Left ventricle myocardium inferior (tissue), 1 donor: ENCODE data around the gene FAM135A. TPM values are rescaled to one million over a fixed set of nuclear protein-coding genes. Genes with fewer than 3 reads are reported as not detected.

Experiments
- DNase-seq: peaks from one replicate; pipeline ENCODE4 v3.0.0-alpha.2; 2020
- H3K27ac ChIP-seq: fragments of 200-600 bp; replicated peaks from 2 replicates; pipeline ENCODE4 v1.8.0; 2021
- H3K27me3 ChIP-seq: fragments of 200-600 bp; 2 replicates; pipeline ENCODE4 v1.8.0; 2021; ENCODE audit warnings: low read depth
- H3K36me3 ChIP-seq: fragments of 200-600 bp; 2 replicates; pipeline ENCODE4 v1.8.0; 2021
- H3K4me1 ChIP-seq: fragments of 200-600 bp; 2 replicates; pipeline ENCODE4 v1.8.0; 2021
- H3K4me3 ChIP-seq: fragments of 200-600 bp; 2 replicates; pipeline ENCODE4 v1.8.0; 2021; ENCODE audit warnings: mild to moderate bottlenecking, moderate library complexity
- H3K9me3 ChIP-seq: fragments of 200-600 bp; replicated peaks from 2 replicates; pipeline ENCODE4 v1.8.0; 2021
- intact Hi-C: fragments of 100-400 bp; cut with micrococcal nuclease; formaldehyde crosslinking; loops from one replicate; pipeline ENCODE4 v1.11.0; 2022
- total RNA-seq: library from RNA; stranded (reverse); fragmentation: NEBNext Ultra II Directional; extraction: Animal tissue kit (Norgen Biotek cat#: 25700); gene quantifications from one replicate; pipeline ENCODE4 v1.2.1, GENCODE V29; 2021
- TF ChIP-seq, protein P1 (sequence below): fragments of 200-600 bp; IDR thresholded peaks from 2 replicates; pipeline ENCODE4 v1.8.0; 2021; ENCODE audit warnings: antibody characterized with exemption, mild to moderate bottlenecking, borderline replicate concordance
- donor health status: DM: no; HTN: yes; CAD: no; lungs with severe emphysema.

Gene FAM135A
- total RNA-seq, 1 donor from 2014 or later: 14.5 TPM

DNA sequence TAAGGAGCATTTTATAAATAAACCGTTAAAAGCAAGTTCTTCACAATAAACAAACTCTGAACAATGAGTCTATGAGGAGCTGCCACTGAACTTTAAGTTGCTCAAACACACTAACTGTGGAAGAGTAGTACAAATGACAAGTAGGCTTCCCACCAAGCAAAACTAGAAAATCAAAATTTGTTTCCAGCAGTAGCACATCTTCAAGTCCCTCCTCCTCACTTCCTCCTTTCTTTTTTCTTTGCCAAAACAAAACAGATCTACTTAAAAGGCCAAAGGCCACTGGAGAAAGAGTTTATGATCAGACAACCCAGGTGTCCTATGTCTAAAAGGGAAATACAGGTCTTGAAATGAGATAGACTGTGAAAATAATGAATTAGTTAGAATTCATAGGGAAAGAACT lies 17.1 kb upstream of the FAM135A start:
- no peak for DNase-seq
- H3K36me3 ChIP-seq: no peaks in the 10 kb centered on the region
- no peak overlapping the region for H3K4me3 ChIP-seq
- H3K27me3 ChIP-seq: peaks cover 8% of the 10 kb centered on the region
- intact Hi-C loops: no loop called here
- H3K27ac ChIP-seq: no peak overlapping the region
- no peaks in the 10 kb centered on the region for H3K4me1 ChIP-seq
- TF ChIP-seq, protein P1, sequence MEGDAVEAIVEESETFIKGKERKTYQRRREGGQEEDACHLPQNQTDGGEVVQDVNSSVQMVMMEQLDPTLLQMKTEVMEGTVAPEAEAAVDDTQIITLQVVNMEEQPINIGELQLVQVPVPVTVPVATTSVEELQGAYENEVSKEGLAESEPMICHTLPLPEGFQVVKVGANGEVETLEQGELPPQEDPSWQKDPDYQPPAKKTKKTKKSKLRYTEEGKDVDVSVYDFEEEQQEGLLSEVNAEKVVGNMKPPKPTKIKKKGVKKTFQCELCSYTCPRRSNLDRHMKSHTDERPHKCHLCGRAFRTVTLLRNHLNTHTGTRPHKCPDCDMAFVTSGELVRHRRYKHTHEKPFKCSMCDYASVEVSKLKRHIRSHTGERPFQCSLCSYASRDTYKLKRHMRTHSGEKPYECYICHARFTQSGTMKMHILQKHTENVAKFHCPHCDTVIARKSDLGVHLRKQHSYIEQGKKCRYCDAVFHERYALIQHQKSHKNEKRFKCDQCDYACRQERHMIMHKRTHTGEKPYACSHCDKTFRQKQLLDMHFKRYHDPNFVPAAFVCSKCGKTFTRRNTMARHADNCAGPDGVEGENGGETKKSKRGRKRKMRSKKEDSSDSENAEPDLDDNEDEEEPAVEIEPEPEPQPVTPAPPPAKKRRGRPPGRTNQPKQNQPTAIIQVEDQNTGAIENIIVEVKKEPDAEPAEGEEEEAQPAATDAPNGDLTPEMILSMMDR: no peak
- H3K9me3 ChIP-seq: no peaks in the 10 kb centered on the region

DNA sequence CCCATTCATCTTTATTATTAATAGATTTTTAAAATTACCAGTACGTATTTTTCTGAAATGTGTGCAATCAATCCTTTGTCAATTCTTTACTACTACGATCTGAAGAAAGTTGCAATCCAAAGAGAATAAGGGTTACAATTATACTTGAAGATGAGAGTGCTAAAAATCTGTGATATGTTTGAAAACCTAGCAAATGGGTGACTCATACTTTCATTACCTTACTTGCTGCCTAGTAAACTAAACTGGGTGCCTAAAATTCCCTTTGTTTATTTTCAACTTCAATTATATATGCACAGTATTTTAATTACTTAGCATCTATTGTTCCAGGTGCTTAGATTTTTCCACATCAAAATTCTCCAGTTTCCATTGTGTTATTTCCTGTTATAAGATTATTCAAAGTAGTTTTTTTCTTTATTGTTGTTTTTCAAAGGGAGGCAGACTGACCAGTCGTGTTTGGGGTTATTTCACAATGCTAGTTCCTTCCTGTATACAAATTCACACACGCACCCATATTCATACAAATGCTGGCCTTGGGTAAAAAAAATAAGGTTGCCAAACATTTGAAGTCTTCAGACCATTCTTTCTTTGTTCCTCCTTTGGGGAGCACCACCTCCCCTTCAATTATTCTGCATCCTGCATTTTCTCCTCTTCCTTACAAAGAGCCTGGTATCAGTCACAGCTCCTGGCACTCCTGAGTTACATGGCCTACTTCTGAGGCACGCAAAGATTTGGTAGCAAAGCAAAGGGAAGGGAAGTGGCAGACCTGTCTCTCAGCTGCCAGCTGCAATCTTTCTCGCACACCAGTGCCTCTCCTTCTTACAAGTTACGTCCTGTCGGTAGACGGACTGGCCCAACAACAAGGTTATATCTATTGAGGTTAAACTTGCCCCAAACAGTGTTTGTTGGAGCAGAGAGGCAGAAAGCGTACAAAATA lies 16.2 kb upstream of the FAM135A start:
- TF ChIP-seq, protein P1: no peak
- DNase-seq: no peak
- Histone ChIP-seq H3K27ac (peak overlapping the region; percentile 42), H3K27me3 (peaks cover 16% of the 10 kb centered on the region), H3K36me3 (no peaks in the 10 kb centered on the region), H3K9me3 (no peaks in the 10 kb centered on the region), H3K4me3 (no peak overlapping the region), H3K4me1 (no peaks in the 10 kb centered on the region)
- intact Hi-C loops: no loop called here

DNA sequence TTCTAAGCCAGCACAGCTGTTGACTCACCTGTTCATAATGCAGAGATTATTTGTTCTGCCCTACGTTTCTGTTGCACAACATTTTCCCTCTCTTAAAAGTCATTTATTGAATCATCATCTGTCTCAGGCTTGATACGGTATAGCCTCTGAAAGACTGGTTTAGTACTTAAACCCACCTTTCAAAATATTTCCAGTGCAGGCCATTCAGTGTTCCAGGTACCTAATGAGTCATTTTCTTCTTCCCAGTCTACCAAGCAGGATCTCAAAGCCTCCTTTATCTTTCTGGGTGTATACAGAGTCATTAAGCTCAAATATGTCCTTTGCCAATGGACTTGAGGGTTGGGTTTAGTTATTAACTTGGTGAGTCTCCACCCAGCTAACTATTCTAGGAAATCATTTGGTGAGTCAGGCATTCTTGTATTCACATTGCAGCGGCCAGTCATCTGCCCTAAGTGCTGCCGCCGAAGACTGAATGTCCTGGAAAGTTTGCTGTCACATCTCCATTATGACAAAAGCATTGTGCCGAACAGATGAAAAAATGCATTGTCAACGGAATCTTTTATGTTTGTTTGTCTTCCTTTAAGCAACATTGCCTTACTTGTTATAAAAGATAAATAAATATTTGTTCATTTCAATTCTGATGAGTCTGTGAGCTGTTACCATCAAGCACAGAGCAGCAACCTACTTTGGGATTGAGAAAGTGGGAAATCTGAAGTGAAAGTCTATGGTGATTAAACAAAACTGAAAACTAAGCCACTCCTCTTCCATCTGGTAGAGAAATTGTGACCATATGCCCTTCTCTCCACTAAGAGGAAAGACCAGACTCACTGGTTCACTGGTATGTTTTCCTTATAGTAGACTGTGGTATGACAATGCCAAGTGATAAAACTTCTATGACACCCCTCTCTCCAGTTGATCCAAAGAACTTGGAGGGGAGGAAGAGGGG lies 14.3 kb upstream of the FAM135A start:
- TF ChIP-seq, protein P1: no peak
- intact Hi-C loops: no loop called here
- H3K9me3 ChIP-seq: no peaks in the 10 kb centered on the region
- H3K4me3 ChIP-seq: no peak overlapping the region
- H3K27ac ChIP-seq: peak overlapping the region; percentile 45
- no peaks in the 10 kb centered on the region for H3K36me3 ChIP-seq
- H3K27me3 ChIP-seq: peaks cover 23% of the 10 kb centered on the region
- no peak for DNase-seq
- no peaks in the 10 kb centered on the region for H3K4me1 ChIP-seq

DNA sequence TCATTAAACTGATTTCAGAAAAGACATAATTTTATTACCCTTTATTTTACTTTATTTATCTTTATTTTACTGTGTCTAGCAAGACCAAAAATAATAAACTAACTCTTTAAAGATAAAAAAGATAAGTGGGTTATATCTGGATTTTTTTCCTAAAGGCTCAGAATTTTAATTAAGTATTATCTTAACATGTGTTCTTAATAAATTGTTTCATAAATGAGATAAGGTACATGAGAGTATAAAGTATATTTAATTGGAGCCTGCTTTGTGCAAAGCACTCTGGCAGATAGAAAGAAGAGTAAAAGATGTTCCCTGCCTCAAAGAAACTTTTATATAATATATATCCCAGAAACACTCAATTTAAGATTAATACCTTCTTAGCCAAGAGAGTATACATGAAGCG lies 8.7 kb upstream of the FAM135A start:
- TF ChIP-seq, protein P1: no peak
- Histone ChIP-seq H3K27ac (no peak overlapping the region), H3K36me3 (no peaks in the 10 kb centered on the region), H3K9me3 (no peaks in the 10 kb centered on the region), H3K4me3 (no peak overlapping the region), H3K4me1 (no peaks in the 10 kb centered on the region), H3K27me3 (peaks cover 32% of the 10 kb centered on the region)
- intact Hi-C loops: no loop called here
- no peak for DNase-seq

DNA sequence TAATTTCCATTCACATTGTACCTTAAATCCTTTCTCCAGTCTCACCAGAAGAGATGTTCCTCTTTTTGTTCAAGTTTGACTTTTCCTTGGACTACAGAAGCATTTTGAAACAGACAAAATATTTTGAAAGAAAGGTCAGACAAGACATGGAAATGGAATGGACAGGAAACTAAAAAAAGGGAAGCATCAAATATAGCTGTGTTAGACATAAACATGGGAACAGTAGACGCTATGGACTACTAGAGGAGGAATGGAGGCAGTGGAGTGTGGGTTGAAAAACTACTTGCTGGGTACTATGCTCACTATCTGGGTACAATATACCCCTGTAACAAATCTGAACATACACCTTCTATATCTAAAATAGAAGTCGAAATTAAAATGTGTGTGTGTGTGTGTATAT lies 4.1 kb upstream of the FAM135A start:
- H3K9me3 ChIP-seq: no peaks in the 10 kb centered on the region
- H3K4me3 ChIP-seq: no peak overlapping the region
- H3K4me1 ChIP-seq: peaks cover 19% of the 10 kb centered on the region
- no peak overlapping the region for H3K27ac ChIP-seq
- peaks cover 8% of the 10 kb centered on the region for H3K27me3 ChIP-seq
- no peaks in the 10 kb centered on the region for H3K36me3 ChIP-seq
- TF ChIP-seq, protein P1: no peak
- DNase-seq: no peak
- intact Hi-C loops: no loop called here
